GM21447 (cell line): ENCODE measurements around the gene UCK1.
"Not testable (repeated sequence)": the region's sequence is repeated elsewhere in the genome, so short reads cannot be mapped to it uniquely, and the experiment has no call there.

ENCODE experiments used
- ATAC-seq: cut with Tn5 transposase; IDR thresholded peaks from one replicate; pipeline ENCODE4 v1.9.1; 2021; ENCODE audit not compliant: unreplicated experiment

UCK1 gene

DNA sequence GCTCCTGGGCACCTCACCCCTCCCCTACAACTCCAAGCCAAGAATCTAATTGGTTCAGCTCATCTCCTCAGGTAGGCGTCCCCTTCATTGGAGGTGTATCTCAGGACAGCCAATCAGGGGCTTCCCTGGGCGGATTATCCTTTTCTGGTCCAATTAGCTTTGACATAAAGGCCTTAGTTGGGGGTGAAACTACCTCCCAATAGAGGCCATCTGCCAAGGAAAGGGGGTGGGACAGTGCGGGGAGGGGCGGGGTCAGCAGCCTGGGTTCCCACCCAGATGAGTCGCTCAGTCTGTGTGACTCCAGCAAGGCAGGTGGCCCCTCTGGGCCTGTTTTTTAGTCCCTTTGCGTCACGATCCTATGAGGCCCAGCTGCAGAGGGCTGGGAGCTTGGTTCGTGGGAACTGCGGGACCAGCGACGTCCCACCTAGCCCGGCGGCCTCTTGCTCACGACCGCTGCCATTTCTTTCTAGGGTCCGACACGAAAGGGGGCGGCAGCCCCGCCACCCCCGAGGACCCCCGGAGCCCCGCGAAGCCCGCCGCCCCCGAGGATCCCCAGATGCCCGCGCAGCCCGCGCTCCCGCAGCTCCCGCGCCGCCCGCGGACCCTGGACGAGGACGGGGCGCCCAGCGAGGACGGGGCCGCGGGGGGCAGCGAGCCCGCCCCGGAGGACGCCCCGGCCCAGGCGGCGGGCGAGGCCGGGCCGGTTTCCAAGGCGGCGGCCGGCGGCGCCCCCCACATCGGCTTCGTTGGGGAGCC is 23.2 kb upstream of the UCK1 start:
- ATAC-seq = no peak

DNA sequence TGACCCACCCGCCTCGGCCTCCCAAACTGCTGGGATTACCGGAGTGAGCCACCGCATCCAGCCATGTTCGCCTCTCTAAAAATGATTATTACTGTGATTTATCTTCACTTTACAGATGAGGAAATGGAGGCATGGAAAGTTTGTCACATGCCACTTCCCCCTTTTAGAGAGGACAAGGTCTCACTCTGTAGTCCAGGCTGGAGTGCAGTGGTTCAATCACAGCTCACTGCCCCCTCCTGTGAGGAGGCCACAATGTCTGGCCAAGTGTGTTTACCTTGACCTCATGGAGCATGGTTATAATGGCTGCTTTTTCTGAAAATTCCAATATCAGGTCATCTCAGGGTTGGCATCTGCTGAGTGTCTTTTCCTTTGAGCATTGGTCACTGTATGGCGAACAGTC is 21.0 kb upstream of the UCK1 start:
- no peak for ATAC-seq

DNA sequence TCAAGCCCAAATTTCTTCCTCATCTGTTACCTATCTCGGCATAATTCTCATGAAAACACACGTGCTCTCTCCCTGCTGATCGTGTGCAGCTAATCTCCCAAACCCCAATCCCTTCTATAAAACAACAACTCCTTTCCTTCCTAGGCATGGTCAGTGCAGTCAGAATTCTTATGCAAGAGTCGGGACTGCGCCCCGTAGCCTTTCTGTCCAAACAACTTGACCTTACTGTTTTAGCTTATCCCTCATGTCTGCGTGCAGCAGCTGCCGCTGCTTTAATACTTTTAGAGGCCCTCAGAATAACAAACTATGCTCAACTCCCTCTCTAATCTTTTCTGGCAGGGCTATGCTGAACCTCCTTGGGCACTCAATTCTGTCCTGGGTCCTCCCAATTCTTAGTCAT is 19.4 kb upstream of the UCK1 start:
- not testable (repeated sequence) for ATAC-seq

DNA sequence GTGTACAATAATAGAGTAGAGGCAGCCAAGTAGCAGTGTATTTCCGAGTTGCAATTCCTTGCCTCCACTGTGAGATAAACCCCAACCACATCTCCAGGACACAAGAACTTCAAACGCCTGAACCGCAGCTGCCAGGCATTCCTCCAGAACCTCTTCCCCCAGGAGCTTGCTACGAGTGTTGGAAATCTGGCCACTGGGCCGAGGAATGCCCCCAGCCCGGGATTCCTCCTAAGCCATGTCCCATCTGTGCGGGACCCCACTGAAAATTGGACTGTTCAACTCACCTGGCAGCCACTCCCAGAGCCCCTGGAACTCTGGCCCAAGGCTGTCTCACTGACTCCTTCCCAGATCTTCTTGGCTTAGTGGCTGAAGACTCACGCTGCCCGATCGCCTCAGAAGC is 18.1 kb upstream of the UCK1 start:
- not testable (repeated sequence) for ATAC-seq

DNA sequence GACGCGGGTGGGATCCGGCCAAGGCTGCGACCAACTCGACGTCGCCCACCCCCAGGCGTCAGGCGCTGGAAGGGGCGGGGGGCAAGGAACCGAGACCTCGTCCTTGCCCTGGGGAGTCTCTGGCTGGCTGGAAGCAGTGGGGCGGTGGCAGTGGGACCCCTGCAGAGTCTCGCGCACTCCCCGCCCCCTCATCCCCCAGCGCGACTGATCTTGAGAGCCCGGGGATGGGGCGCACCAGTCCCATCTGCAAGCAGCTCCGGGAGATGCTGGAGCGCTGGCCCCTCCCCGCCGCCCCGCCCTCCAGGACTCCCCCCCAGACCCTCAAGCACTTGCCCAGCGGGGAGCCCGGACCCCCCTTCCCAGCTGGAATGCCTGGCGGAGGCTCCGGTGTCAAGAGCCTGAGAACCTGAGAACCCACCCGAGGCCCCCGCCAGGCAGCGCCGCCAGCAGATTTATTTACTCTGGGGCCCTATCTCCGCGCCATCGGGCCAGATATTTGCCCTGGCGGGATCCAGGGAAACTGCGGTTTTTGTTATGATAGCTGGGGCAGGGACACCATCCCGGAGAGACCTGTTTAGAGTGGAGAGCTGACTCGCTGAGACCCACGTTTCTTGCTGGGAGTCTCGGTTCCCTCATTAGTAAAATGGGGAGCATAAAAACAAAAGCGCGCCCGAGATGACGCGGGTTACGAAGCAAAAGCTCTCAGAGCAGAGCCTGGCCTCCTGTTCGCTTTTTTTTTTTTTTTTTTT is 15.4 kb upstream of the UCK1 start:
- ATAC-seq = no peak

DNA sequence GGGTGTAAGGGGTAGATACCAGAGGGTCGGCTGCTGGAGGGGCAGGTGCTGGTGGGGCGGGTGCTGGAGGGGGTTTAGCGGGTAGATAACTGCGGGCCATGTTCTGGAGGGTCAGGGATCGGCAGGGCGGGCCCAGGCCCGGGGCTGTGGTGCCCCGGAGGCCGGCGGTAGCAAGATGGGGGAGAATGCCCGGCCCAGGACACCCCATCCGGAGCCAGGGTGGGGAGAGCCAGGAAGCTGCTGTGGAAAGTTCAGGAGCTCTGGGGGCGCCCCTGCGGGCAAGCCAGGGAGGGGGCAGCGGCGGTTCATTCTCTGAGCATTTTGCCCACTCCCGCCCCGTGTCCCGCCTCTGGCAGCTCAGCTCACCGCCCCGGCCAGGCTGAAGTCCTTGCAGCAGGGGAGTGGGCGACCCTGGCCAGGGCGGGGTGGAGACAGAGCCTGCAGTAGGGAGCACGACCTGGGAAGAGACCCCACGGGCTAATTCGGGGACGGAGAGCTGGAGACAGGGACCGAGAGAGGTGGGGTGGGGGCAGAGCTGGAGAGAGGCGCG is 14.8 kb upstream of the UCK1 start:
- no peak for ATAC-seq

GRCh38 chr9:131545003-131545785 is 14.1 kb upstream of the UCK1 start, which contains the start of gene PRRT1B:
Gene PRRT1B (plus strand): TSS chr9:131545523. CDS start chr9:131545616, 93 bp downstream.
- no peak for ATAC-seq

- no peak for ATAC-seq
Observed at GRCh38 chr9:131543141-131543540, 12.1 kb upstream of the UCK1 start.

- no peak for ATAC-seq
Observed at GRCh38 chr9:131539223-131539923, 8.3 kb upstream of the UCK1 start.

- ATAC-seq = no peak
Observed at GRCh38 chr9:131537946-131538345, 6.9 kb upstream of the UCK1 start.

- ATAC-seq = no peak
Observed at GRCh38 chr9:131534721-131535237, 3.7 kb upstream of the UCK1 start.

DNA sequence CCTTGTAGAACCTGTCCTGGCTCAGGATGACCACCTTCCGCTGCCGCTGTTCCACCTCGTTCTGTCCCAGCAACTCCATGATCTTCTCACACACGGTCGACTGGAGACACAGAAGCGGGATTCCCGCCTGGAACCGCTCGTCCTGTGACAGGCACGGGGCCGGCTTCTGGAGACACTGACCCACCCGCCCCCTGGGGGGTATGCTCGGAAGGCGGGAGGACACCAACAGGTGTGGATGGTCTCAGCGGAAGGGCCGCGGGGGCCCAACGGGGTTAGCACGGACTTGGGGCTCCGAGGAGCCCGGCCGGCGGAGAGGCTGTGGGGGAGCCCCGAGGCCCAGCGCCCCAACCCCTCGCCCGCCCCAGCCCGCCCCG is 530 bp downstream of the UCK1 start:
- peak; percentile 23 for ATAC-seq

- ATAC-seq = no peak
Observed at GRCh38 chr9:131529597-131530545, 1.2 kb downstream of the UCK1 start.

- no peak for ATAC-seq
Observed at GRCh38 chr9:131528886-131529505, 2.1 kb downstream of the UCK1 start.

DNA sequence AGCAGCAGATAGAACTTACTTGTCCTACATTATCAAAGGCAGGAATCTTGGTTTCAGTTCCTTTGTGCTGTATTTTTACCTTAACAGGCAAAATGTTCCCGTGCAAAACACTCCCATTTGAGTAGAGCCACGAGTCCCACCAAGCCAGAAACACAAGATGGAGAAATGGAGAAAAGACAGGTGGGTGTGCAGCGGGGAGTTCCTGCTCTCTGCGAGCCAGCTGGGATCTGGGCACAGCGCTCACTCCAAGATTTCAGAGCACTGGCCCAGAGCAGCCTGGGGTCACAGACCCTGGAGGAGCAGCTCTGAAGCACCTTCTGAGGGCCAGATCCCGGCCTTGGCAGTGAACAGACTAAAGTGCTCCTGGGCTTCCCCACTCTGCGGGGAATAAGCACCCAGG is 2.9 kb downstream of the UCK1 start:
- no peak for ATAC-seq

GRCh38 chr9:131525643-131526565 is 5.2 kb downstream of the UCK1 start:
- ATAC-seq = no peak

- ATAC-seq = no peak
Observed at GRCh38 chr9:131524665-131525315, 6.3 kb downstream of the UCK1 start.
